HepG2 (cell line): ENCODE results near the gene RBBP8NL. TPM values are rescaled to one million over a fixed set of nuclear protein-coding genes. Genes with fewer than 3 reads are reported as not detected.

ENCODE experiments used
- BRCA1 ChIP-seq: sonication (generic); formaldehyde crosslinking; IDR thresholded peaks from 2 replicates; pipeline ENCODE4 v1.4.0; 2020; ENCODE audit warnings: missing genetic modification reagents
- FOXA3 ChIP-seq: IDR thresholded peaks from 2 replicates; pipeline ENCODE4 v1.6.1; 2016; ENCODE audit warnings: missing genetic modification reagents, missing compliant biosample characterization
- FOXC1 ChIP-seq: sonication (generic); formaldehyde crosslinking; IDR thresholded peaks from 2 replicates; pipeline ENCODE4 v1.8.0; 2022; ENCODE audit warnings: mild to moderate bottlenecking, missing genetic modification reagents, borderline replicate concordance
- HNRNPUL1 ChIP-seq: fragments of 200-400 bp; formaldehyde crosslinking; IDR thresholded peaks from 2 replicates; pipeline ENCODE4 v1.6.1; 2017; ENCODE audit warnings: low read depth, mild to moderate bottlenecking, low read length, moderate library complexity
- KMT2A ChIP-seq: sonication (generic); formaldehyde crosslinking; IDR thresholded peaks from 2 replicates; pipeline ENCODE4 v1.4.0; 2020; ENCODE audit warnings: missing genetic modification reagents
- MXI1 ChIP-seq: IDR thresholded peaks from 3 replicates; pipeline ENCODE4 v1.6.1; 2012; ENCODE audit warnings: low read depth, low read length, inconsistent platforms, borderline replicate concordance
- NCOA1 ChIP-seq: sonication (generic); formaldehyde crosslinking; IDR thresholded peaks from 2 replicates; pipeline ENCODE4 v1.9.0; 2021; ENCODE audit warnings: missing genetic modification reagents
- NONO ChIP-seq, 2 experiments: fragments of 450-650 bp in 1 of 2; sonication (generic) in 1 of 2; formaldehyde crosslinking in 1 of 2; IDR thresholded peaks in 1 of 2; conservative IDR thresholded peaks in 1 of 2; 2 replicates each; pipeline versions ENCODE4 v1.6.1 to v1.8.0; 2017 to 2022; ENCODE audit warnings: mild to moderate bottlenecking in 1 of 2, missing genetic modification reagents in 1 of 2, moderate library complexity in 1 of 2
- ONECUT2 ChIP-seq: sonication (generic); formaldehyde crosslinking; IDR thresholded peaks from 2 replicates; pipeline ENCODE4 v1.4.0; 2020; ENCODE audit warnings: missing genetic modification reagents
- RXRA ChIP-seq: sonication (generic); formaldehyde crosslinking; IDR thresholded peaks from 2 replicates; pipeline ENCODE4 v1.5.1; 2020; ENCODE audit warnings: missing genetic modification reagents
- SMAD9 ChIP-seq: sonication (generic); formaldehyde crosslinking; IDR thresholded peaks from 2 replicates; pipeline ENCODE4 v1.5.1; 2020; ENCODE audit warnings: mild to moderate bottlenecking, missing genetic modification reagents
- SOX13 ChIP-seq, 3 experiments: fragments of 450-650 bp in 1 of 3; sonication (generic) in 1 of 3; formaldehyde crosslinking in 1 of 3; IDR thresholded peaks in 2 of 3; conservative IDR thresholded peaks in 1 of 3; 2 replicates each; pipeline versions ENCODE4 v1.5.0 to v1.6.1; 2016 to 2020; ENCODE audit warnings: antibody characterized with exemption in 1 of 3, mild to moderate bottlenecking in 1 of 3, missing compliant biosample characterization in 1 of 3, missing genetic modification reagents in 1 of 3, moderate library complexity in 1 of 3
- ZFAT ChIP-seq: sonication (generic); formaldehyde crosslinking; conservative IDR thresholded peaks from 2 replicates; pipeline ENCODE4 v1.8.1; 2023; ENCODE audit warnings: missing genetic modification reagents, inconsistent platforms
- ZFYVE20 ChIP-seq: sonication (generic); formaldehyde crosslinking; IDR thresholded peaks from 2 replicates; pipeline ENCODE4 v1.8.0; 2023; ENCODE audit warnings: low read depth, mild to moderate bottlenecking, moderate library complexity, missing genetic modification reagents, borderline replicate concordance
- ZNF510 ChIP-seq: sonication (generic); formaldehyde crosslinking; IDR thresholded peaks from 2 replicates; pipeline ENCODE4 v1.4.0; 2020; ENCODE audit warnings: low read depth, mild to moderate bottlenecking, missing genetic modification reagents
- ZNF572 ChIP-seq: sonication (generic); formaldehyde crosslinking; IDR thresholded peaks from 2 replicates; pipeline ENCODE4 v1.5.1; 2020; ENCODE audit warnings: mild to moderate bottlenecking, missing genetic modification reagents
- polyA plus RNA-seq, 8 experiments: library from polyadenylated mRNA; depleted of rRNA in 3 of 8; stranded (reverse) in 7 of 8; unstranded in 1 of 8; fragments of >200 nt; fragmentation: Illumina TruSeq in 4 of 8; extraction: Trizol in 4 of 8; gene quantifications; 2 replicates each; pipeline versions ENCODE4 v1.2.1 to v1.2.3, GENCODE V29; 2011 to 2016; ENCODE audit warnings: low read depth in 4 of 8, missing spikeins in 1 of 8, mixed read lengths in 1 of 8; ENCODE audit not compliant: insufficient read depth in 1 of 8
- total RNA-seq, 5 experiments: library from RNA; depleted of rRNA; stranded (reverse); fragments of >200 nt; fragmentation: Illumina TruSeq; extraction: Trizol; gene quantifications; 2 replicates each; pipeline ENCODE4 v1.2.3, GENCODE V29; 2016; ENCODE audit warnings: low read depth in 1 of 5
- TF ChIP-seq, protein P1 (sequence below): sonication (generic); formaldehyde crosslinking; IDR thresholded peaks from 2 replicates; pipeline ENCODE4 v1.4.0; 2020; ENCODE audit warnings: missing genetic modification reagents, borderline replicate concordance
- TF ChIP-seq, protein P2 (sequence below): sonication (generic); formaldehyde crosslinking; IDR thresholded peaks from 2 replicates; pipeline ENCODE4 v1.8.1; 2023; ENCODE audit warnings: mild to moderate bottlenecking, inconsistent platforms, moderate library complexity, missing genetic modification reagents, borderline replicate concordance
- TF ChIP-seq, protein P3 (sequence below): fragments of 450-650 bp; IDR thresholded peaks from 2 replicates; pipeline ENCODE4 v1.6.1; 2017; ENCODE audit warnings: mild to moderate bottlenecking
- TF ChIP-seq, protein P4 (sequence below): sonication (generic); formaldehyde crosslinking; IDR thresholded peaks from 2 replicates; pipeline ENCODE4 v1.5.0; 2020; ENCODE audit warnings: missing genetic modification reagents

RBBP8NL gene
- total and polyA plus RNA-seq, 2 of the 13 experiments (the other 11 are each of a cell fraction or from before 2014, with no cell fraction given), result 0.69 to 0.86 TPM

DNA sequence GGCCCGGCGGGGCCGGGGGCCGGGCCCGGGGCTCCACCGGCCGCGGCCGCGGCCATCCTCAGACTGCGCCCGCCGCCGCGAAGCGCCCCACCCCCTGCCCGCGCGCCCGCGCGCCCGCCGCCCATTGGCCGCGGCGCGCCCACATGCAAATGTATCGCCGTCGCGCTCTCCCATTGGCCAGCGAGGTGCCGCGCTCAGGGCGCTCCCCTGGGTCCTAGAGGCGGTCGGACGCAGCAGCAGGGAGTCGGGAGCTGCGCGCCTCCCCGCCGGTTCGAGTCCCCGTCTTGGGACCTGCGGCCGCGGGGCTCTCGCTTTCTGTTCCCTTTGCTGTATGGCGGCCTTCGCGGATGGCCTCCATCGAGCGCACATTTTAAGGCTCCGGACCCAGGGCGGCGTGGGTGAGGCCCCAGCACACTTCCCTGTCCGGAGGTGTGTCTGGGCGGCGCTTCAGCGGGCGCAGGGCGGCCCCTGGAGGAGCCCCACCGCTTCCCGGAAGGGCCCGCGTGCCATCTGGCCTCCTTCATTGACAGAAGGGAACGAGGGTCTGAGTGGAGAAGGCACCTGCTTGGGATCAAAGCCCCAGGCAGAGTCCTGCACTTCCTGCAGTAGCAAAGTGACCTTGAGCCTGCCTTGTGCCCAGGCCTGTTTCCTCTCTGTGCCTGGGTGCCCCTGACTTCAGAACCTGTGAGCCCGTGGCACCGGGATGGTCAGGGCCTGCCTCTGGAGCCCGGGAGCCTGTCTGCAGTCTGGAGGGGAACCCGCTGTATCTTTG is 19.9 kb downstream of the RBBP8NL start, which contains the start of gene CABLES2 (continued):
- TF ChIP-seq SOX13 (IDR thresholded peaks at IDR 0.05) (no peak), SOX13 (CRISPR knock-in tag; conservative IDR thresholded peaks at IDR 0.05 in 1 of 2, IDR thresholded peaks at IDR 0.05 in 1 of 2) (peak in 1 of 2 experiments; percentile 49; a peak in 2 of 4 replicates), ZFYVE20 (CRISPR knock-in tag) (0 out of 2 replicates have a peak, but pooled peaks have one; percentile 46), NONO (IDR thresholded peaks at IDR 0.05) (no peak), NONO (CRISPR knock-in tag; conservative IDR thresholded peaks at IDR 0.05) (peak; percentile 88), NCOA1 (CRISPR knock-in tag) (no peak), MXI1 (peak; percentile 64; the same call in 1 of the 3 replicates), FOXC1 (CRISPR knock-in tag) (peak; percentile 69; the same call in 1 of the 2 replicates), KMT2A (CRISPR knock-in tag) (peak; percentile 72; the same call in 1 of the 2 replicates), HNRNPUL1 (no peak), RXRA (CRISPR knock-in tag) (peak; percentile 85; the same call in 1 of the 2 replicates), FOXA3 (CRISPR knock-in tag) (peak; percentile 64), BRCA1 (CRISPR knock-in tag) (peak; percentile 75; the same call in 1 of the 2 replicates), ZNF510 (CRISPR knock-in tag) (peak; percentile 96), ONECUT2 (CRISPR knock-in tag) (0 out of 2 replicates have a peak, but pooled peaks have one; percentile 13), ZNF572 (CRISPR knock-in tag) (peak; percentile 99), SMAD9 (no peak), ZFAT (CRISPR knock-in tag) (0 out of 2 replicates have a peak, but pooled peaks have one; percentile 22)
- TF ChIP-seq, protein P1, sequence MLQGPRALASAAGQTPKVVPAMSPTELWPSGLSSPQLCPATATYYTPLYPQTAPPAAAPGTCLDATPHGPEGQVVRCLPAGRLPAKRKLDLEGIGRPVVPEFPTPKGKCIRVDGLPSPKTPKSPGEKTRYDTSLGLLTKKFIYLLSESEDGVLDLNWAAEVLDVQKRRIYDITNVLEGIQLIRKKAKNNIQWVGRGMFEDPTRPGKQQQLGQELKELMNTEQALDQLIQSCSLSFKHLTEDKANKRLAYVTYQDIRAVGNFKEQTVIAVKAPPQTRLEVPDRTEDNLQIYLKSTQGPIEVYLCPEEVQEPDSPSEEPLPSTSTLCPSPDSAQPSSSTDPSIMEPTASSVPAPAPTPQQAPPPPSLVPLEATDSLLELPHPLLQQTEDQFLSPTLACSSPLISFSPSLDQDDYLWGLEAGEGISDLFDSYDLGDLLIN, result peak; percentile 97; the same call in 1 of the 2 replicates
- TF ChIP-seq, protein P2, sequence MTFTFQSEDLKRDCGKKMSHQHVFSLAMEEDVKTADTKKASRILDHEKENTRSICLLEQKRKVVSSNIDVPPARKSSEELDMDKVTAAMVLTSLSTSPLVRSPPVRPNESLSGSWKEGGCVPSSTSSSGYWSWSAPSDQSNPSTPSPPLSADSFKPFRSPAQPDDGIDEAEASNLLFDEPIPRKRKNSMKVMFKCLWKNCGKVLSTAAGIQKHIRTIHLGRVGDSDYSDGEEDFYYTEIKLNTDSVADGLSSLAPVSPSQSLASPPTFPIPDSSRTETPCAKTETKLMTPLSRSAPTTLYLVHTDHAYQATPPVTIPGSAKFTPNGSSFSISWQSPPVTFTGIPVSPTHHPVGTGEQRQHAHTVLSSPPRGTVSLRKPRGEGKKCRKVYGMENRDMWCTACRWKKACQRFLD (CRISPR knock-in tag), result peak; percentile 91
- TF ChIP-seq, protein P3, sequence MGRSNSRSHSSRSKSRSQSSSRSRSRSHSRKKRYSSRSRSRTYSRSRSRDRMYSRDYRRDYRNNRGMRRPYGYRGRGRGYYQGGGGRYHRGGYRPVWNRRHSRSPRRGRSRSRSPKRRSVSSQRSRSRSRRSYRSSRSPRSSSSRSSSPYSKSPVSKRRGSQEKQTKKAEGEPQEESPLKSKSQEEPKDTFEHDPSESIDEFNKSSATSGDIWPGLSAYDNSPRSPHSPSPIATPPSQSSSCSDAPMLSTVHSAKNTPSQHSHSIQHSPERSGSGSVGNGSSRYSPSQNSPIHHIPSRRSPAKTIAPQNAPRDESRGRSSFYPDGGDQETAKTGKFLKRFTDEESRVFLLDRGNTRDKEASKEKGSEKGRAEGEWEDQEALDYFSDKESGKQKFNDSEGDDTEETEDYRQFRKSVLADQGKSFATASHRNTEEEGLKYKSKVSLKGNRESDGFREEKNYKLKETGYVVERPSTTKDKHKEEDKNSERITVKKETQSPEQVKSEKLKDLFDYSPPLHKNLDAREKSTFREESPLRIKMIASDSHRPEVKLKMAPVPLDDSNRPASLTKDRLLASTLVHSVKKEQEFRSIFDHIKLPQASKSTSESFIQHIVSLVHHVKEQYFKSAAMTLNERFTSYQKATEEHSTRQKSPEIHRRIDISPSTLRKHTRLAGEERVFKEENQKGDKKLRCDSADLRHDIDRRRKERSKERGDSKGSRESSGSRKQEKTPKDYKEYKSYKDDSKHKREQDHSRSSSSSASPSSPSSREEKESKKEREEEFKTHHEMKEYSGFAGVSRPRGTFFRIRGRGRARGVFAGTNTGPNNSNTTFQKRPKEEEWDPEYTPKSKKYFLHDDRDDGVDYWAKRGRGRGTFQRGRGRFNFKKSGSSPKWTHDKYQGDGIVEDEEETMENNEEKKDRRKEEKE, result no peak
- TF ChIP-seq, protein P4, sequence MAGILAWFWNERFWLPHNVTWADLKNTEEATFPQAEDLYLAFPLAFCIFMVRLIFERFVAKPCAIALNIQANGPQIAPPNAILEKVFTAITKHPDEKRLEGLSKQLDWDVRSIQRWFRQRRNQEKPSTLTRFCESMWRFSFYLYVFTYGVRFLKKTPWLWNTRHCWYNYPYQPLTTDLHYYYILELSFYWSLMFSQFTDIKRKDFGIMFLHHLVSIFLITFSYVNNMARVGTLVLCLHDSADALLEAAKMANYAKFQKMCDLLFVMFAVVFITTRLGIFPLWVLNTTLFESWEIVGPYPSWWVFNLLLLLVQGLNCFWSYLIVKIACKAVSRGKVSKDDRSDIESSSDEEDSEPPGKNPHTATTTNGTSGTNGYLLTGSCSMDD (CRISPR knock-in tag), result peak; percentile 91
